HFF-Myc (cell line): ENCODE measurements around the gene ABRAXAS1.

Experiments
- DNase-seq: peaks from one replicate; pipeline ENCODE4 v3.0.0-alpha.2; 2011; ENCODE audit warnings: low read depth; ENCODE audit errors: extremely low read depth
- H3K4me3 ChIP-seq: replicated peaks from 2 replicates; pipeline ENCODE4 v1.5.1; 2011; ENCODE audit warnings: low read depth, mild to moderate bottlenecking, control low read depth, low read length
- TF ChIP-seq, protein P1 (sequence below): IDR thresholded peaks from 2 replicates; pipeline ENCODE4 v1.5.1; 2012; ENCODE audit warnings: mild to moderate bottlenecking, low read depth, low read length, control low read depth; ENCODE audit errors: missing control alignments

The ABRAXAS1 gene

DNA sequence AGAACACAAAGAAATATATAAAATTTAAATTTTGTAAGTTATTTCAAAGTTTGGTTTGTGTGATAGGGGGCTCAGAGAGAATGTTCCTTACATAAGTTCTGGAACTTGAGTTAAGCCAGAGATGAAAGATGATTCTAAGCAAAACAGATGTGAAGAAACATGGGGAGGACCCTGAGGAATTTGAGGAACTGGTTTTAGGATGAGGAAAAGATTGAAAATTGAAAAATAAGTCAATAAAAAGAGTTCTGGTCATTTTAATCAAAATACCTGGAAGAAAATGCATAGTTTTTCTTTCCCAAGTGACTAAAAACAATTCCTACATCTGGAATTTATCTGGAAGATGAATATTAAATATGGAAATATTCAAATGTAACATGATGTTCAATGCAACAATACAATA lies 66.7 kb downstream of the ABRAXAS1 start:
- TF ChIP-seq, protein P1, sequence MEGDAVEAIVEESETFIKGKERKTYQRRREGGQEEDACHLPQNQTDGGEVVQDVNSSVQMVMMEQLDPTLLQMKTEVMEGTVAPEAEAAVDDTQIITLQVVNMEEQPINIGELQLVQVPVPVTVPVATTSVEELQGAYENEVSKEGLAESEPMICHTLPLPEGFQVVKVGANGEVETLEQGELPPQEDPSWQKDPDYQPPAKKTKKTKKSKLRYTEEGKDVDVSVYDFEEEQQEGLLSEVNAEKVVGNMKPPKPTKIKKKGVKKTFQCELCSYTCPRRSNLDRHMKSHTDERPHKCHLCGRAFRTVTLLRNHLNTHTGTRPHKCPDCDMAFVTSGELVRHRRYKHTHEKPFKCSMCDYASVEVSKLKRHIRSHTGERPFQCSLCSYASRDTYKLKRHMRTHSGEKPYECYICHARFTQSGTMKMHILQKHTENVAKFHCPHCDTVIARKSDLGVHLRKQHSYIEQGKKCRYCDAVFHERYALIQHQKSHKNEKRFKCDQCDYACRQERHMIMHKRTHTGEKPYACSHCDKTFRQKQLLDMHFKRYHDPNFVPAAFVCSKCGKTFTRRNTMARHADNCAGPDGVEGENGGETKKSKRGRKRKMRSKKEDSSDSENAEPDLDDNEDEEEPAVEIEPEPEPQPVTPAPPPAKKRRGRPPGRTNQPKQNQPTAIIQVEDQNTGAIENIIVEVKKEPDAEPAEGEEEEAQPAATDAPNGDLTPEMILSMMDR, result no peak
- H3K4me3 ChIP-seq, result no peak overlapping the region
- DNase-seq, result no peak

DNA sequence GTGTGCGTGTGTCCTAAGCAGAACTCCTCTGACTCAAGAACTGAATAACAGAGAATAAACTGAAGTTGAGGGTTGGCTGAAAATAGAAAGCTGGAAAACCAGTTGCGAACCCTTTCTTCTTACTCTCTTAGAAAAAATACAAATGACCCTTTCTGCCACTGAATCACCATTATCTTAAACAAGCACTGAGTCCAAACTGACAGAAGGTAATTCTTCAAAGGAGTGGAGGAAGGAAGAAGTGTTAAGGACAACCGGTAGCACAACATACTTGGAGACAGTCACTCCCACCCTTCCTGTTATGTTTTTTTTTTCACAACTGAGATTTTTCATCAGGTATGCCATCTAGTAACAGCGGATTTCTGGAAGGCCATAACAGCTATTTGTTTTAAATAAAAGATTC lies 67.3 kb downstream of the ABRAXAS1 start:
- TF ChIP-seq, protein P1, result no peak
- DNase-seq, result no peak
- H3K4me3 ChIP-seq, result no peak overlapping the region

DNA sequence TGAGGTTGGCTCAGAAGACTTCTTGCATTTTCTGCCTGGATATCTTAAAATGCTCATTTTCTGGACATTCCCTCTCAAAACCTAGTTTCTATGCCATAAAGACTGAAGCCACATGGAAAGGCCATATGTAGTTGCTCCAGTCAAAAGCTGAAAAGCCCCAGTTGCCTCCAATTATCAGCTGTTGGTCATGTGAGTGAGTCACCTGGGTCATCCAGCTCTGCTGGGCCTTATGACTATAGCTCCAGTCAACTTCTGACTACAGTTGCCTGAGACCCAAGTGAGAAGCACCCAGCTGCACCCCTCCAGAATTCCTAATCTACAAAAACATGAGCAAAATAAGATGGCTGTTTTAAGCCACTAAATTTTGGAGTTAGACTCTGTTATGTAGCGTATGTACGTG lies 71.2 kb downstream of the ABRAXAS1 start:
- DNase-seq, result no peak
- TF ChIP-seq, protein P1, result no peak
- no peak overlapping the region for H3K4me3 ChIP-seq
